HG03457 (cell line): ENCODE results near the gene PRDM16.

Source experiments
- ATAC-seq: cut with Tn5 transposase; IDR thresholded peaks from one replicate; pipeline ENCODE4 v1.9.1; 2021; ENCODE audit warnings: moderate number of reproducible peaks; ENCODE audit not compliant: unreplicated experiment

Gene PRDM16

GRCh38 chr1:3101124-3101939 lies 32.3 kb downstream of the PRDM16 start:
- ATAC-seq, result no peak

GRCh38 chr1:3102641-3103040 lies 33.6 kb downstream of the PRDM16 start:
- ATAC-seq, result no peak

GRCh38 chr1:3103967-3104677 lies 35.1 kb downstream of the PRDM16 start:
- ATAC-seq, result no peak

- ATAC-seq, result no peak
These were observed 36.3 kb downstream of the PRDM16 start for GRCh38 chr1:3105167-3105863.

- ATAC-seq, result no peak
These were observed 37.2 kb downstream of the PRDM16 start for GRCh38 chr1:3106216-3106615.

- no peak for ATAC-seq
These were observed 38.2 kb downstream of the PRDM16 start for GRCh38 chr1:3107201-3107600.

GRCh38 chr1:3109355-3109754 lies 40.4 kb downstream of the PRDM16 start:
- no peak for ATAC-seq

- no peak for ATAC-seq
These were observed 42.5 kb downstream of the PRDM16 start for GRCh38 chr1:3111348-3112021.

GRCh38 chr1:3112526-3112925 lies 43.5 kb downstream of the PRDM16 start:
- no peak for ATAC-seq

- no peak for ATAC-seq
These were observed 44.2 kb downstream of the PRDM16 start for GRCh38 chr1:3113047-3113740.

- ATAC-seq, result no peak
These were observed 44.7 kb downstream of the PRDM16 start for GRCh38 chr1:3113741-3114056.

- no peak for ATAC-seq
These were observed 45.2 kb downstream of the PRDM16 start for GRCh38 chr1:3114131-3114744.

- no peak for ATAC-seq
These were observed 45.8 kb downstream of the PRDM16 start for GRCh38 chr1:3114846-3115245.

- ATAC-seq, result no peak
These were observed 46.5 kb downstream of the PRDM16 start for GRCh38 chr1:3115275-3116149.

- no peak for ATAC-seq
These were observed 47.1 kb downstream of the PRDM16 start for GRCh38 chr1:3116150-3116510.

GRCh38 chr1:3116560-3116959 lies 47.6 kb downstream of the PRDM16 start:
- ATAC-seq, result no peak

GRCh38 chr1:3117879-3118278 lies 48.9 kb downstream of the PRDM16 start:
- ATAC-seq, result no peak

- ATAC-seq, result no peak
These were observed 50.1 kb downstream of the PRDM16 start for GRCh38 chr1:3119061-3119460.

GRCh38 chr1:3119725-3120124 lies 50.7 kb downstream of the PRDM16 start:
- no peak for ATAC-seq
